MG63 (cell line): ENCODE results near the gene YES1. TPM values are rescaled to one million over a fixed set of nuclear protein-coding genes. Genes with fewer than 3 reads are reported as not detected.
"Not testable (repeated sequence)": the region's sequence is repeated elsewhere in the genome, so short reads cannot be mapped to it uniquely, and the experiment has no call there.

ENCODE experiments used
- DNase-seq: peaks from one replicate; pipeline ENCODE4 v3.0.0-alpha.2; 2020
- H3K27me3 ChIP-seq: fragments of 250-450 bp; sonication (Bioruptor Pico); 2 replicates; pipeline ENCODE4 v1.5.1; 2020; ENCODE audit warnings: mild to moderate bottlenecking, moderate library complexity
- H3K36me3 ChIP-seq: fragments of 250-450 bp; sonication (Bioruptor Pico); 2 replicates; pipeline ENCODE4 v1.5.1; 2020; ENCODE audit warnings: mild to moderate bottlenecking, moderate library complexity
- H3K4me3 ChIP-seq: fragments of 250-450 bp; sonication (Bioruptor Pico); 2 replicates; pipeline ENCODE4 v1.5.1; 2020; ENCODE audit warnings: mild to moderate bottlenecking, moderate library complexity
- H3K9me3 ChIP-seq: fragments of 250-450 bp; sonication (Bioruptor Pico); 2 replicates; pipeline ENCODE4 v1.5.1; 2020; ENCODE audit warnings: mild to moderate bottlenecking, moderate library complexity
- total RNA-seq: library from RNA; depleted of rRNA; stranded (reverse); fragments of >200 nt; shearing (Covaris generic); gene quantifications from 2 replicates; pipeline ENCODE4 v1.2.3, GENCODE V29; 2014; ENCODE audit warnings: low replicate concordance

YES1 gene
- total RNA-seq, 1 experiment from 2014 or later, result 68.5 TPM

DNA sequence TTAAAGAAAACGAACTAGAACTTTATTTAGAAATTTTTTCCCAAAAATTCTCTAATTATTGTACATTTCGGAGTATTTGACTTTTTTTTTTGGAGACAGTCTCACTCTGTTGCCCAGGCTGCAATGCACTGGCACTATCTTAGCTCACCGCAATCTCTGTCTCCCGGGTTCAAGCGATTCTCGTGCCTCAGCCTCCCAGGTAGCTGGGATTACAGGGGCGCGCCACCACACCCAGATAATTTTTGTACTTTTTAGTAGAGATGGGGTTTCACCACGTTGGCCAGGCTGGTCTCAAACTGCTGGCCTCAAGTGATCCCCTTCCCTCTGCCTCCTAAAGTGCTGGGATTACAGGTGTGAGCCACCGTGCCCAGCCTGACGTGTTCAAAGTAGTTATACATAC, 2.8 kb downstream of the YES1 start:
- not testable (repeated sequence) for DNase-seq, H3K4me3 ChIP-seq, H3K27me3 ChIP-seq, H3K36me3 ChIP-seq, H3K9me3 ChIP-seq

DNA sequence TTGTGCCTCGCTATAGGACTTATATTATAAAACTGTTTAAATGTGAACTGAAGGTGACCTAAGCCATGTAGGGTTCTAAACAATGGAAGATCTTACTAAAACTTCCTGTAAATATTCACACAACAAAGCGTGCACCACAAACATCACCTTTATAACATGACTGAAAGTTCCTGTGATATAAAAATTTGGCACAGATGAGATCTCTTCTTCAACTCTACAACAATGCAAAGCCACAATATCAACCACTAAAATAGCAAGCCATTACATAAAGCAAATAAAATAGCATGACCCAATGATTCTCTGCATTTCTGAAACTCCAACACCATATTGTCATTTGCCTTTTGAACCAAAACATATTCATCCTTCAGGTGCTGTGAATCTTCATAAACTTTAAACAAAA, 3.5 kb downstream of the YES1 start:
- no peak overlapping the region for H3K4me3 ChIP-seq
- H3K36me3 ChIP-seq, result no peaks in the 10 kb centered on the region
- no peaks in the 10 kb centered on the region for H3K9me3 ChIP-seq
- DNase-seq, result no peak
- H3K27me3 ChIP-seq, result no peaks in the 10 kb centered on the region

- no peaks in the 10 kb centered on the region for H3K27me3 ChIP-seq
- H3K36me3 ChIP-seq, result no peaks in the 10 kb centered on the region
- DNase-seq, result peak; percentile 50
- H3K4me3 ChIP-seq, result no peak overlapping the region
- no peaks in the 10 kb centered on the region for H3K9me3 ChIP-seq
Measured at GRCh38 chr18:808086-808485, 4.0 kb downstream of the YES1 start.

- DNase-seq, result no peak
- Histone ChIP-seq H3K27me3 (no peaks in the 10 kb centered on the region), H3K4me3 (no peak overlapping the region), H3K9me3 (no peaks in the 10 kb centered on the region), H3K36me3 (no peaks in the 10 kb centered on the region)
Measured at GRCh38 chr18:805755-806110, 6.3 kb downstream of the YES1 start.

DNA sequence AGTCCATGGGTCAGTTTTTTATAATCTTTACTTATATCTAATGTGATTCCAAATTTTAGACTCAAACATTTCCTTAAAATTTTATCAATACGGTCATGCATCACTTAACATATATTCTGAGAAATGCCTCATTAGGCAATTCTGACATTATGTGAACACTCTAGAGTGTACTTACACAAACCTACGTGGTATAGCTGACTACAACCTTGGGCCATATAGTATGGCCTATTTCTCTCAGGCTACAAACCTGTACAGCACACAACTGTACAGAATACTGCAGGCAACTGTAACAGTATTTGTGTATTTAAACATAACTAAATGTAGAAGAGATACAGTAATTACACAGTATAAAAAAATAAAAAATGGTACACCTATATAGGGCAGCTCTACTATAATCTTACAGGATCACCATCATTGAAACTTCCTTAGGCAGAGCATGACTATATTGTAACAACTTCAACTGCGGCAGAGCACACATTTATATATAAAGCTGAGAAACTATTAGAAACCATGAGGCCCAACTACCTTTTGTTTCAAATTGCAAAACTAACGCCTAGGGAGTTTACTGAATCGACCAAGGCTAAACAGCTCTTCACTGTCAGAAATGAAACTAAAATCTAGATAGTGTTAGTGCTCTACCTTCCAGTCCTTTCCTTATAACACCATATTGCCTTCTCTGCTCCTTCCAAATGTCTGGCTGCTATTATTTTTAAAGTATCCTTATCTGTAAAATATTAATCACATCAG, 6.9 kb downstream of the YES1 start:
- H3K27me3 ChIP-seq, result no peaks in the 10 kb centered on the region
- DNase-seq, result no peak
- H3K4me3 ChIP-seq, result no peak overlapping the region
- H3K36me3 ChIP-seq, result no peaks in the 10 kb centered on the region
- H3K9me3 ChIP-seq, result no peaks in the 10 kb centered on the region

DNA sequence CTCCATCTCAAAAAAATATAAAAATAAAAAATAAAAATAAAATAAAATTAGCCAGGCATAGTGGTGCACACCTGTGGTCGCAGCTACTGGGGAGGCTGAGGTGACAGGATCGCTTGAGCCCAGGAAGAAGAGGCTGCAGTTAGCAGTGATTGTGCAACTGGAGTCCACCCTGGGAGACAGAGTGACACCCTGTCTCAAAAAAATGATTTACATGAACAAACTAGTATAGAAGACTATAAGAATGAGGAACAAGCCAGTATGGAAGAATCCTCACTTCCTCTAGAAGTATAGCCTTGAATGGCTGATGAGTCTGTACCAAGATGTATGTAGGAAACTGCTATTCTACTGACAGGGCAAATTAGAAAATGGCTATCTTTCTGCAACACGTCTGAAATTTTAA, 10.9 kb downstream of the YES1 start:
- Histone ChIP-seq H3K9me3 (no peaks in the 10 kb centered on the region), H3K36me3 (no peaks in the 10 kb centered on the region), H3K4me3 (no peak overlapping the region), H3K27me3 (no peaks in the 10 kb centered on the region)
- no peak for DNase-seq

- no peaks in the 10 kb centered on the region for H3K27me3 ChIP-seq
- DNase-seq, result no peak
- H3K9me3 ChIP-seq, result no peaks in the 10 kb centered on the region; the same call in 1 of the 2 replicates
- H3K36me3 ChIP-seq, result no peaks in the 10 kb centered on the region
- no peak overlapping the region for H3K4me3 ChIP-seq
Measured at GRCh38 chr18:799943-800342, 12.1 kb downstream of the YES1 start.

DNA sequence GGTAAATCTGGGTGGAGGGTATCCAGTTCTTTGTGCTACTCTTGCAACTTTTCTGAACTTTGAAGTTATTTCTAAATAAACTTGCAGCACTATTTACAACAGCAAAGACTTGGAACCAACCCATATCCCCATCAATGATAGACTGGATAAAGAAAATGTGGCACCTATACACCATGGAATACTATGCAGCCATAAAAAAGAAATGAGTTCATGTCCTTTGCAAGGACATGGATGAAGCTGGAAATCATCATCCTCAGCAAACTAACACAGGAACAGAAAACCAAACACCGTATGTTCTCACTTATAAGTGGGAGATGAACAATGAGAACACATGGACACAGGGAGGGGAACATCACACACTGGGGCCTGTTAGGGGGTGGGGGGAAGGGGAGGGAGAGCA, 16.7 kb downstream of the YES1 start:
- not testable (repeated sequence) for DNase-seq, H3K9me3 ChIP-seq, H3K36me3 ChIP-seq, H3K4me3 ChIP-seq, H3K27me3 ChIP-seq

GRCh38 chr18:789397-789796, 22.6 kb downstream of the YES1 start:
- DNase-seq, result no peak
- H3K36me3 ChIP-seq, result no peaks in the 10 kb centered on the region
- H3K9me3 ChIP-seq, result 0 out of 2 replicates have a peak, but pooled peaks cover 3% of the 10 kb centered on the region
- H3K4me3 ChIP-seq, result no peak overlapping the region
- no peaks in the 10 kb centered on the region for H3K27me3 ChIP-seq

DNA sequence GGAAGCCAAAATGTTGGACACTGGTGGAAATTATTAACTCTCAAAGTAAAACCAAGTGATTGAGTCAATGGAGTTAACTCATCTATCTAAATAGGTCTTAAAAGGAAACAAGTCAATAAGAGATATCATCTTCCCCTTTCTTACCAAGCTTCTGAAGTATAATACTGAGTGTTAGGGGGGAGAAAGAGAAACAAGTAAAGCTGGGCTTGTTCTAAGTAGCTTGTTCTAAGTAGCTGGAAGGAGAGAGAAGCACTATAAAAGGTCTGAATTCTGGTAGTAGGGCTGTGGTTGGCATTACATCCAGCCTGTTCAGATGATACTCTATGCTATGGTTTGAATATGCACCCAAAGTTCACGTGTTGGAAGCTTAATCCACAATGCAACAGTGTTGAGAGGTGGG, 26.8 kb downstream of the YES1 start:
- Histone ChIP-seq H3K27me3 (no peaks in the 10 kb centered on the region), H3K36me3 (no peaks in the 10 kb centered on the region), H3K4me3 (no peak overlapping the region), H3K9me3 (no peaks in the 10 kb centered on the region)
- DNase-seq, result no peak

GRCh38 chr18:784470-785172, 27.4 kb downstream of the YES1 start:
- DNase-seq, result no peak

DNA sequence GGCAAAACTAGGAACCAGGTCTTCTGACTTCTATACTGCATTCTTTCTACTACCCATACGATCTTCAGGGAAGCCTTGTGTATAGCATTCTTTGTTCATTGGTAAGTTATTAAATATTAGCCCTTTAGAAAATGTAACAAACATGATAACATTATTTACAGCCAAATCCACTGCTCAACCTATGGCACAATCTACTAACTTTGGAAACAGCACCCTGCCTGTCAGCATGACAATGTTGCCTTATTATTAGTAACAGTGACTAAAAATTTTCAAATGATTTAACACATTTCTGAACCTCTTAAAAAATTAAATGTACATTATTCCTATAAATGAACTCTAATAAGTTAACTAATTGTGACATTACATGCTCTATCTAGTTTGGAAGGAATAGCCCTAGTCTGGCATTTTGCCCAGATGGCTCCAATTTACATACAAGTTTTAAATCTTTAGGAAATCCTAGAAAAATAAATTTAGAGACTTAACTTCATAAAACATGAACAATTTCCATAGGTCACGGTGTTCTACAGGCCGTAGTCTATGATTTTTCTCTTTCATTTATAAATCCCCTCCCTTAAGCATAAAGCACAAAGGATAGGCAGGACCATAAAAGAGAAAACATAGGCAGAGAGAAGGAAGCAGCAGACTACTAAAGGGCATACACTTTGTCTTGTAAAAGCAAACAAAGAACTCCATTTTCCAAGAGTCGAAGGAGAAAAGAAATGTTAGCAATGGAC, 33.7 kb downstream of the YES1 start:
- no peak for DNase-seq
- Histone ChIP-seq H3K9me3 (no peaks in the 10 kb centered on the region), H3K4me3 (no peak overlapping the region)

More at GRCh38 chr18:784470-785172, 27.4 kb downstream of the YES1 start:
- H3K4me3 ChIP-seq, result no peak overlapping the region
- no peaks in the 10 kb centered on the region for H3K36me3 ChIP-seq
- no peaks in the 10 kb centered on the region for H3K9me3 ChIP-seq
- H3K27me3 ChIP-seq, result no peaks in the 10 kb centered on the region

DNA sequence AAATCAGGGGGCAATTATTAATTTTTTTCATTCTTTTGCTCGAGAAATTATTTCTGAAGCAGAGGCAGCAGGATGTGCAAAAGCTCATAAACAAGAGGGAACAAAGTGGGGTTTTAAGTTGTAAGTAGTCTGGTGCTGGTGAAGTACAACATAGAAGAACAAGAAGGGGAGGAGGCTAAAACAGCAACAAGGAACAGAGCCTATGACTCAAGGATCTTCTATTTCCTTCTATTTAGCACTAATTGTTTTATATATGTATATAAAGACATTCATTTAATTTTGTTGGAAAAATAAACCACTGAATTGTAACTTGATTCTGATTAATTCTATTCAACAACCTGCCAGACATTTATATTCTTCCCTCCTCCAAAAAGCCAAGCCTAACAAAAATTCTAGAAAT, 35.0 kb downstream of the YES1 start:
- DNase-seq, result no peak
- H3K4me3 ChIP-seq, result no peak overlapping the region
- no peaks in the 10 kb centered on the region for H3K27me3 ChIP-seq
- no peaks in the 10 kb centered on the region for H3K36me3 ChIP-seq
- no peaks in the 10 kb centered on the region for H3K9me3 ChIP-seq

More for the DNA sequence above, 33.7 kb downstream of the YES1 start:
- H3K27me3 ChIP-seq, result no peaks in the 10 kb centered on the region
- no peaks in the 10 kb centered on the region for H3K36me3 ChIP-seq

- H3K4me3 ChIP-seq, H3K36me3 ChIP-seq, DNase-seq, H3K9me3 ChIP-seq, H3K27me3 ChIP-seq: not testable (repeated sequence)
Measured at GRCh38 chr18:776044-776443, 36.0 kb downstream of the YES1 start.

DNA sequence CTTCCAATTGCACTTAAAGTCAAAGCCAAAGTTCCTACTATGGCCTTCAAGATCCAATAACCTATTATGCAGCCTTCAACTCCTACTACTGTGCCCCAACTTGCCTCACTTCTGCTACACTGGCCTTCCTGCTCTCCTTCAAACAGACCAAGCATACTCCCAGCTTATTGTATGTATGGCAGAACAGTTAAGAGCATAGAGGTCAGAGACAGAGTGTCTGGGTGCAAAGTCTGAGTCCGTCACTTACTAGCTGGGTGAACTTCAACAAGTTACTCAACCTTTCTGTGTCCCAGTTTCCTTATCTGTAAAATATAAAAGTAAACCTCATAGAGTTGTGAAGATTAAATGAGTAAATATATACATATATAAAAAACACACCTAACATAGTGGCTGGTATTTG, 37.2 kb downstream of the YES1 start:
- no peak for DNase-seq
- H3K36me3 ChIP-seq, result no peaks in the 10 kb centered on the region
- H3K27me3 ChIP-seq, result no peaks in the 10 kb centered on the region
- H3K9me3 ChIP-seq, result no peaks in the 10 kb centered on the region
- H3K4me3 ChIP-seq, result no peak overlapping the region

DNA sequence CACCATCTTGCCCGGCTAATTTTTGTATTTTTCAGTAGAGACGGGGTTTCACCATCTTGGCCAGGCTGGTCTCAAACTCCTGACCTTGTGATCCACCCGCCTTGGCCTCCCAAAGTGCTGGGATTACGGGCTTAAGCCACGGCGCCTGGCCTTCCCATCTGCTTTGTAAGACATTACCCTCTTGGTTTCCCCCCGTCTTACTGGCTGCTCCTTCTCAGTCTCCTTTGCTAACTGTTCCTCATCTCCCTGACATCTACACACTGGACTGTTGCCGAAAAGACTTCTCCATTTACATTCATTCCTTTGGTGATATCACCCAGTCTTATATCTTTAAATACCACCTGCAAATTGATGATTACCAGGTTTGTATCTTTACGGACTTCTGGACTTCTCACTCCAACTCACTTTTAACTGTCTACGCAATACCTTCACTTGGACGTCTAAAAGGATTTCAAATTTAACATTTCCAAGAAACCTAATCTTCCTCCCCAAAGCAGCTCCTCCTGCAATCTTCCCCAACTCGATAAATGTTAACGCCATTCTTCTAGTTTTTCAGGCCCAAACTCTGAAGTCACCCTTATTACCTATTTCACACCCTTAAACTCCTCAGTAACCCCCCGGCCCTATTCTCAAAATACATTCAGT, 37.9 kb downstream of the YES1 start:
- Histone ChIP-seq H3K4me3 (no peak overlapping the region), H3K27me3 (no peaks in the 10 kb centered on the region), H3K9me3 (no peaks in the 10 kb centered on the region), H3K36me3 (no peaks in the 10 kb centered on the region)
- DNase-seq, result no peak

- Histone ChIP-seq H3K4me3 (no peak overlapping the region), H3K27me3 (no peaks in the 10 kb centered on the region), H3K36me3 (no peaks in the 10 kb centered on the region), H3K9me3 (no peaks in the 10 kb centered on the region)
- no peak for DNase-seq
Measured at GRCh38 chr18:770583-770961, 41.5 kb downstream of the YES1 start.
